Renal cortex interstitium (tissue), 15 donors: Measurements from ENCODE around the gene MUTYH. TPM values are rescaled to one million over a fixed set of nuclear protein-coding genes. Genes with fewer than 3 reads are reported as not detected.
"Not testable (repeated sequence)": the region's sequence is repeated elsewhere in the genome, so short reads cannot be mapped to it uniquely, and the experiment has no call there.

ENCODE experiments used
- DNase-seq, 11 donors: peaks; one replicate each; pipeline ENCODE4 v3.0.0-alpha.2; 2013; ENCODE audit warnings: low read depth in 9 of 11, low spot score in 4 of 11; ENCODE audit errors: extremely low read depth in 1 of 11
- long read RNA-seq, 16 experiments: transcript quantifications; one replicate each; lab custom pipeline, GENCODE V29; 2026
- polyA plus RNA-seq, 3 donors: library from polyadenylated mRNA; unstranded; fragments of 120-200 nt; gene quantifications; one replicate each; pipeline ENCODE4 v1.2.1, GENCODE V29; 2013; ENCODE audit not compliant: insufficient read length in 3 of 3

MUTYH gene
- polyA plus RNA-seq, result 10 to 100 TPM; 24.2 to 35.6 (median 28.5) TPM
- long read RNA-seq, donor 1, partial matches to known transcripts, result 5 of 10 reads
- long read RNA-seq, donor 1, other reads (novel, unspliced or antisense), result 0 of 10 reads
- long read RNA-seq, donor 2, partial matches to known transcripts, result 0 of 3 reads
- long read RNA-seq, donor 2, other reads (novel, unspliced or antisense), result 0 of 3 reads
- long read RNA-seq, donor 3, partial matches to known transcripts, result 27 of 30 reads
- long read RNA-seq, donor 3, other reads (novel, unspliced or antisense), result 0 of 30 reads
- long read RNA-seq, donor 4, partial matches to known transcripts, result 5 of 5 reads
- long read RNA-seq, donor 4, other reads (novel, unspliced or antisense), result 0 of 5 reads
- long read RNA-seq, donor 5, result 0 reads
- long read RNA-seq, donor 6, partial matches to known transcripts, result 0 of 2 reads
- long read RNA-seq, donor 6, other reads (novel, unspliced or antisense), result 0 of 2 reads
- long read RNA-seq, donor 7, partial matches to known transcripts, result 0 of 1 reads
- long read RNA-seq, donor 7, other reads (novel, unspliced or antisense), result 0 of 1 reads
- long read RNA-seq, donor 8, partial matches to known transcripts, result 0 of 7 reads
- long read RNA-seq, donor 8, other reads (novel, unspliced or antisense), result 0 of 7 reads
- long read RNA-seq, donor 9, partial matches to known transcripts, result 0 of 9 reads
- long read RNA-seq, donor 9, other reads (novel, unspliced or antisense), result 0 of 9 reads
- long read RNA-seq, donor 10, partial matches to known transcripts, result 5 of 7 reads
- long read RNA-seq, donor 10, other reads (novel, unspliced or antisense), result 0 of 7 reads
- long read RNA-seq, donor 11, result 0 reads
- long read RNA-seq, donor 12, result 0 reads
- long read RNA-seq, donor 13, partial matches to known transcripts, result 0 of 7 reads
- long read RNA-seq, donor 13, other reads (novel, unspliced or antisense), result 0 of 7 reads
- long read RNA-seq, donor 14, partial matches to known transcripts, result 0 of 2 reads
- long read RNA-seq, donor 14, other reads (novel, unspliced or antisense), result 0 of 2 reads
- long read RNA-seq, donor 15, partial matches to known transcripts, result 0 of 2 reads
- long read RNA-seq, donor 15, other reads (novel, unspliced or antisense), result 0 of 2 reads
- long read RNA-seq, donor 16, partial matches to known transcripts, result 11 of 22 reads
- long read RNA-seq, donor 16, other reads (novel, unspliced or antisense), result 0 of 22 reads

DNA sequence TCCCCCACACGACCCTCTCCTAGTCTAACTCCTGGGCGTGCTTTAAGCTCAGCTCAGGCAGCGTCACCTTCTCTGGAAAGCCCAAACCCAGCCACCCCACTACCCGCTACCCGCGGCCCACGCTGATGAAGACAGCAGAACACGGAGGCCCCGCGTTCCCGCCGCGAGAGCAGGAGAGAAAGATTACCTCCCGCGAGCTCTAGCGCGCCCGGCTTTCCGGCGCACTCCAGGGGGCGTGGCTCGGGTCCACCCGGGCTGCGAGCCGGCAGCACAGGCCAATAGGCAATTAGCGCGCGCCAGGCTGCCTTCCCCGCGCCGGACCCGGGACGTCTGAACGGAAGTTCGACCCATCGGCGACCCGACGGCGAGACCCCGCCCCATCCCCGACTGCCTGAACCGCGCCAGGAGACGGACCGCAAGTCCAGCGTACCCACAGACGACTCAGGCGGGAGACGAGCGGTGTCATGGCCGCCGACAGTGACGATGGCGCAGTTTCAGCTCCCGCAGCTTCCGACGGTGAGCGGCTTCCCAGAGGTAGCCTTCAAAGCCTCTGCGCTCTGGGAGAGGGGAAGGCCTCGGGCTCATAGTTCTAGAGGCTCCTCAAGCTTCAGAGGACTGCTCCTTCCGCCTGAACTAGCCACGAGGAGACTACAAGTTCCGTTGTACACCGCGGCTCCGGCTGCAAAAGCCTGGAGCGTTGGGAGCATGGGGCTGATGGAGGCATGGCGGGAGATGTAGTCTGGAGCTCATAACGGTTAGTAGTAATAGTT, at the start of gene MUTYH, which contains the start of gene TOE1:
Gene MUTYH (minus strand): TSS at position 652 of the 770 bp plus-strand sequence. CDS start 5,935 bp downstream, outside the sequence.
Gene TOE1 (plus strand): TSS at position 382 of the 770 bp plus-strand sequence. CDS start 83 bp downstream, at position 465.
- DNase-seq, result peak; percentile 71 to 89 (median 85)

DNA sequence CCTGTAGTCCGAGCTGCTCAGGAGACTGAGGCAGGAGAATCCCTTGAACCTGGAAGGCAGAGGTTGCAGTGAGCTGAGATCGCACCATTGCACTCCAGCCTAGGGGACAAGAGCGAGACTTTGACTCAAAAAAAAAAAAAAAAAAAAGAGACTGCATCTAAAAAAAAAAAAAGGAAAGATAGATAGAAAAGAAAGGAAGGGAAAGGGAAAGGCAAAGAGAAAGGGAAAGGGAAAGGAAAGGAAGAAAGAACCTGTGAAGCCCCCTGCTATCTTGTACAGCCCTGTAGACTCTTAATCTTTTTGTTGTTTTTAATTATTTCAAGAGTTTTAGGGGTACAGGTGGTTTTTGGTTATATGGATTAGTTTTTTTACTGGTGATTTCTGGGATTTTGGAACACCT, 46.0 kb upstream of the MUTYH start:
- DNase-seq, result no peak

GRCh38 chr1:45385302-45385701, 45.1 kb upstream of the MUTYH start:
- no peak for DNase-seq

- not testable (repeated sequence) for DNase-seq
These were observed 44.0 kb upstream of the MUTYH start for GRCh38 chr1:45384213-45384612.

- no peak for DNase-seq
These were observed 43.0 kb upstream of the MUTYH start for GRCh38 chr1:45383191-45383590.

DNA sequence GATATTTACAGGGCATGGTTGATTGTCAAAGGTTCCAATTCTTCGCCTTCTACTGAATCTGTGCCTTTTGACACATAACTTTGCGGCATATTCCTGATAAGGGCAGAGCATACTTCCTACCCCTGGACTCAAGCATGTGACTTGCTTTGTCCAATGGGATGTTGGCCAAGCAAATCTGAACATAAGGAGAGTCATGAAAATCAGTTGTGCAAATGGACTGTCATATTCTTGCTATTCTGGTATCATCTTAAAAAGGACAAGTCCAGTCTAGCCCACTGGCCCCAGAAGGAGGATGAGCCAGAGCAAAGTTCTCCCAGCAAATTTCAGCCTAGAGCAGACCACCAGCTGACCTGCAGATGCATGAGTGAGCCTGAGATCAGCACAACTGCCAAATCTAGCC, 41.0 kb upstream of the MUTYH start:
- no peak for DNase-seq

DNA sequence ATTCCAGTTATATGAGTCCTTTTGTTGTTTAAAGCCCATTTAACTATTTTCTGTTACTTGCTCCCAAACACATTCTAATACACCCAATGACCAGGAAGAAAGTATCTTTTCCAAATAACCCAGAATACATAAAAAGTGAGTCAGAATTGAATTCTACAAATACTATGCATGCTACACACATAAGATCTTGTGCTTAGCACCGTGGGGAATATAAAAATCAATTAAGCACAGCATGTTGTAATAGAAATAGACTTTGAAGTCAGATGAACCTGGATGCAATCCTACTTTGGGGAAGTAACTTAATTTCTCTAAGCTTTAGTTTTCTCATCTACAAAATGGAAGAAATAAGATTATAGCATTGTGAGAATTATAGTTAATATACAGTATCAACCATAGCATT, 40.5 kb upstream of the MUTYH start:
- no peak for DNase-seq

- DNase-seq, result no peak
These were observed 39.9 kb upstream of the MUTYH start for GRCh38 chr1:45380125-45380524.

- DNase-seq, result no peak
These were observed 39.3 kb upstream of the MUTYH start for GRCh38 chr1:45379524-45379923.

DNA sequence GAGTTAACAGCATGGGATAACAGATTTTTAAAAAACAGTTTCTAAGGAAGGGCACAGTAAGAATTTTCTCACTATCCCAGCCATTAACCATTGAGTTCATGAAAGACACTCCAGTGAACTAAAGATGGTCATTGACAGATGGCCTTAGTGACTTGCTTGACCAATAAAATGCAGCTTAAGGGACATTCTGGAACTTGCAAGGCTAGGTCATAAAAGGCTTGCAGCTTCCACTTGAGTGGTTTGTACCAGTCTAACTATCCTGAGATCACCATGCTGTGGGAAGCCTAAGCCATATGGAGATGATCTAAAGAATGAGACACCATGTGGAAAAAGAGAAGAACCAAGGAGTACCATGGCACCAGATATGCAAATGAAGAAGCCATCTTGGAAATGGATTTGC, 37.9 kb upstream of the MUTYH start:
- DNase-seq, result no peak

- no peak for DNase-seq
These were observed 35.2 kb upstream of the MUTYH start for GRCh38 chr1:45375104-45376090.

GRCh38 chr1:45373573-45373972, 33.3 kb upstream of the MUTYH start:
- no peak for DNase-seq

DNA sequence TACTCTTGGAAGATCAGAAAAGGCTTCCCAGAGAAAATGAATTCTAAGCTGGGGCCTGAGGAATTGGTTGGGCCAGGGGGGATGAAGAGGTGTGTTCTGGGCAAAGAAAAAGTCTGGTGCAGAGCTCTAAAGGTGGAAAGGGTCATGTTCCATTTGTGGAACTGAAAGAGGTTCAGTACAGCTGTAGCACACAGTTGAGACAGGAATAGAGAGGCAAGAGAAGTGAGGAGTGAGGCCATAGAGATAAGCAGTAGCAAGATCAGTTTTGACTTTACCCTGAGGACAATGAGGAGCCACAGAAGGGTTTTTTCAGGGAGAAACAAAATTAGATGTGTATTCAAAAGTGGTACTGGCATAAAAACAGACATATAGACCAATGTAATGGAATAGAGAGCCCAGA, 30.3 kb upstream of the MUTYH start:
- no peak for DNase-seq

DNA sequence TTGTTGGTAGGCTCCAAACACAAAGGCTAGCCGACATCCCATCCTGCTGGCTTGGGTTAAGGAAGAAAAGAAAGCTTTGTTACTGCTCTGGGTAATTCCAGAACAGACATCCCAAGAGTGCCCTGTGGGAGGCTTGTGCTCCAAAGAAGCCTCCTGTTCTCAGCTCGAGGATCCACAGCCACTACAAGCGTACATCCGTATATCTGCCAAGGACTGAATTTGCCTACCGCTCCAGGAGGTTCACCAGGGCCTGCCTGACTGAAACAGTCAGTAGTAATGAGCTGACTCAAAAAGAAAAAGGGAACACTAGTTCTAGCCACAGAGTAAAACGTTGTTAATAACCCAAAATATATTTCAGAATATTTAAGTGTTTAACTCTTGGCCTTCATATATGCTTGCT, 24.8 kb upstream of the MUTYH start:
- DNase-seq, result no peak

GRCh38 chr1:45364294-45364693, 24.1 kb upstream of the MUTYH start:
- DNase-seq, result no peak

DNA sequence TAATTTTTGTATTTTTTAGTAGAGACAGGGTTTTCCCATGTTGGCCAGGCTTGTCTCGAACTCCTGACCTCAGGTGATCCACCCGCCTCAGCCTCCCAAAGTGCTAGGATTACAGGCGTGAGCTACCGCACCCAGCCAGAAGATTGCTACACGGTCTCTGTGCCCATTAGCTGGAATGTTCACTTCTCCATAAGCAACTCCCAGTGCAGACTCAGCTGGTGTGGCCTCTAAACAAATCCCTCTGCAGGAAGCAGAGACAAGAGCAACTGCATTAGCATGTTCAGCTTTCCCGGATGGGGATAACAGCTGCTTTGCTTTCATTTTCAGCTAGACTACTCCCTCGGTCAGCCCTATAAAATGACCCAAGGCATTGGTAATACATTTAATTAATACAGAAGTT, 20.7 kb upstream of the MUTYH start:
- peak in 7 of 11 donors; percentile 6 to 43 (median 23) for DNase-seq

- DNase-seq, result peak in 9 of 11 donors; percentile 6 to 57 (median 45)
These were observed 19.8 kb upstream of the MUTYH start for GRCh38 chr1:45359882-45360513.
